Activated CD8-positive, alpha-beta memory T cell treated with anti-CD3 and anti-CD28 coated beads for 4 hours (primary cell): ENCODE results near the gene PHF11.

Source experiments
- DNase-seq, 2 donors: peaks; one replicate each; pipeline ENCODE4 v3.0.0-alpha.2; 2020; ENCODE audit warnings: low read depth in 2 of 2

The PHF11 gene

GRCh38 chr13:49498206-49498605 lies 2.5 kb downstream of the PHF11 start:
- DNase-seq = no peak

- DNase-seq = no peak
Observed at GRCh38 chr13:49499889-49500660, 4.3 kb downstream of the PHF11 start.

GRCh38 chr13:49502954-49503353 lies 7.2 kb downstream of the PHF11 start:
- DNase-seq = no peak

DNA sequence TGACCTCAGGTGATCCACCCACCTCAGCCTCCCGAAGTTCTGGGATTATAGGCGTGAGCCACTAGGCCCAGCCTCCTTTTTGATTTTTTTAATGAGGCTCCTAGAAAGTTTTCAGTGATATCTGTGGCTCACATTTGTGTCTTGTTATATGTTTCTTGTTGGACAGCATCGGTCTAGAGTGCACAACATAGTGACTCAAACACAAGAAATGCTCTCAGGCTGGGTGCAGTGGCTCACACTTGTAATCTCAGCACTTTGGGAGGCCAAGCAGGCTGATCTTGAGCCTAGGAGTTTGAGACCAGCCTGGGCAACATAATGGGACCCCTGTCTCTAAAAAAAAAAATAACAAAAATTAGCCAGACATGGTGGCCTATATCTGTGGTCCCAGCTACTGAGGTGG lies 8.2 kb downstream of the PHF11 start:
- no peak for DNase-seq

- DNase-seq = no peak
Observed at GRCh38 chr13:49512578-49512977, 16.8 kb downstream of the PHF11 start.

DNA sequence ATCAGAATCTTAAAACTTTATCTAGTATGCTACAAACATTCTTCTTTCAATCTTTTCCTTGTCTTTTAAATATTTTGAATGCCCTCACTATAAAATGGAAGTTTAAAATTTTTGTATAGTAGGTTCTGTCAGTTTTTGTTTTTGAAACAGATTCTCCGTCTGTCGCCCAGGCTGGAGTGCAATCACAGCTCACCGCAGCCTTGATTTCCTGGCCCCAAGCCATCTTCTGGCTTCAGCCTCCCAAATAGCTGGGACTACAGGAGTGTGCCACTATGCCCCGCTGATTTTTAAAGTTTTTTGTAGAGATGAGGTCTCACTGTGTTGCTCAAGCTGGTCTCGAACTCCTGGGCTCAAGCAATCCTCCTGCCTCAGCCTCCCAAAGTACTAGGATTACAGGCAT lies 20.7 kb downstream of the PHF11 start:
- no peak for DNase-seq

- no peak for DNase-seq
Observed at GRCh38 chr13:49517461-49517860, 21.7 kb downstream of the PHF11 start.

- DNase-seq = no peak
Observed at GRCh38 chr13:49521224-49521623, 25.5 kb downstream of the PHF11 start.

DNA sequence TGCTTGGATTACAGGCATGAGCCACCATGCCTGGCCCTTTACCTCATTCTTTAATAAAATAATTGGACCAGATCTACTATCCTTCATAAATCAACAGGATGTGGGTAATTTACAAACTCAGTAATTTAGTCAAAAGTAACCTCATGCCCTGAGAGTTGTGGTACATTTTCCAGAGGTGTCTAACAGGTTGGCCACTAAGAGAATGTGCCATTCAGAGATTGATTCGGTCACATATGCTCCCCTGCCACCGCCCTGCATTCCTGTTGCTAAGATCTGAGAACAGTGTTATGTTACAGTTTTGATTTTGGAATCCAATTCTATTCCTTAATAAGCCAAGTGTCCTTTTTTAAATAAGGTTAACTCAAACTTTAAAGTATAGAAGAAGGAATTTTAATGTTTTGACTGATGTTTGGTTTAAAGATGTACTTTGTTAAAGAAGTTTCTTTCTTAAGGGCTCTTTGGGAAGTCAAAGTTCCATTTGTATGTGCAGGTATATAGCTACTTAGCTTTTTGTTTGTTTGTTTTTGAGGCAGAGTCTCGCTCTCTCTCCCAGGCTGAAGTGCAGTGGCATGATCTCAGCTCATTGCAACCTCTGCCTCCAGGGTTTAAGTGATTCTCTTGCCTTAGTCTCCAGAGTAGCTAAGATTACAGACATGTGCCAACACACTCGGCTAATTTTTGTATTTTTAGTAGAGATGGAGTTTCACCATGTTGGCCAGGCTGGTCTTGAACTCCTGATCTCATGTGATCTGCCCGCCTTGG lies 29.2 kb downstream of the PHF11 start:
- DNase-seq = no peak

GRCh38 chr13:49527123-49527522 lies 31.4 kb downstream of the PHF11 start:
- DNase-seq = no peak

DNA sequence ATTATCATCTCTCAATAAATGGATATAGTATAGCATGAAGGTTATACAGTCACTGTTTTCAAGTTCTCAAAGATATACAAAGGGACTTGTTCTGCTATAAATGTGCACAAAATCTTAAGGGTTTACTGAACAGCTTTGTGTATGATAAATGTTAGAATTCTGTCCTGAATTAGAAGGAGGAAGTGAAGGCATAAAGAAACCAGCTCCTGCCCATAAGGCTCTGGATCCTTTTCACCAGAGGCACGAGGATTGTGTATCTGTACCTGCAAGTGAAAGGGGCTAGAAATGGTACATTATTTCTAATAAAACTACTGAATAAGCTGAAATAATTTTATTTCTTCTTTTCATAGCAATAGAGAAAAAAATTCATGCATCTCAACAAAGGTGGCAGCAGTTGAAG lies 32.4 kb downstream of the PHF11 start:
- no peak for DNase-seq

GRCh38 chr13:49530457-49530856 lies 34.7 kb downstream of the PHF11 start:
- no peak for DNase-seq

- DNase-seq = no peak
Observed at GRCh38 chr13:49532593-49532992, 36.8 kb downstream of the PHF11 start.

DNA sequence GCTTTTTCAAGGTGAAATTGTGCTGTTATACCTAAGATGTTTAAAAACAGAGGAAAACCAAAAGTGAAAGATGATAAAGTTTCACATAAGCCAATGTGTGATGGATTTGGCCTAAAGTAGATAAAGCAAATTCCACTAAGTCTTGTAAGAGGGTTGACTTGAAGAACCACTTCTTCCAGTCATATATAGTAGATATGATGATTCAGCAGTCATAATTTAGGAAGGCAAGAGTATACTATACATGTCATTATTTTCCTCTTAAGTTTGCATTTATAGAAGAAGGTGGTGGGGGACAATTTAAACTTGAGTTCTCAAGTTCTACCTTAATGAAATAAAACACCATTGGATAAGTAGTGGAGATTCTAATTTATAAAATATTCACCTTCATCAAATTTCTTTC lies 37.3 kb downstream of the PHF11 start:
- no peak for DNase-seq

- DNase-seq = no peak
Observed at GRCh38 chr13:49533591-49534269, 38.0 kb downstream of the PHF11 start.

- DNase-seq = no peak
Observed at GRCh38 chr13:49536144-49536873, 40.6 kb downstream of the PHF11 start.

DNA sequence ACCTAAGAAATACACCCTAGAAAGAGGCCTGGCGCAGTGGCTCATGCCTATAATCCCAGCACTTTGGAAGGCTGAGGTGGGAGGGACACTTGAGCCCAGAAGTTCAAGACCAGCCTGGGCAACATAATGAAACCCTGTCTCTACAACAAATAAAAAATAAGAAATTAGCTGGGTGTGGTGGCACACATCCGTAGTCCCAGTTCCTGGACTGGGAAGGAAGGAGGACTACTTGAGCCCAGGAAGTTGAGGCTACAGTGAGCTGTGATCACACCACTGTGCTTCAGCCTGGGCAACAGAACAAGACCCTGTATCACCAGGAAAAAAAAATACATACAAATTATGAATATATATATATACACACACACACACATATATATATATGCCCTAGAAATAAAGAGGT lies 42.7 kb downstream of the PHF11 start:
- no peak for DNase-seq

- no peak for DNase-seq
Observed at GRCh38 chr13:49539313-49539712, 43.6 kb downstream of the PHF11 start.

DNA sequence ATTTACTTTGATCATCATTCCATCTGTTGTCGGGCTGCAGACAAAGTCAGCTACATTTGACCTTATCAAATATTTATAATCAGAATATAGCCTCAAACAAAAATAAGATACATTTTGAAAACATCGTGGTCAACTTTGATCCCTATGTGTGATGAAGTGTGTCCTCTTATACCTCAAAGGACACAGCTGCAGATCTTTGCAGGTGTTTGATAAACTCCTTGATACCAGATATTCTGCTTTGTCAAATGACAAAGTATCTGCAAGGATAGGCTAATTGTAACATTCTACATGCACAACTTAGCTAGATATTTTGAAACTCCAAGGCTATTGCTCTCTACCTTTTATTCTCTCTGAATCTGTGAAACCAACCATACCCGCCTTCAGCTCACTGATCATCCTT lies 44.0 kb downstream of the PHF11 start:
- DNase-seq = no peak

- no peak for DNase-seq
Observed at GRCh38 chr13:49540552-49540951, 44.8 kb downstream of the PHF11 start.

DNA sequence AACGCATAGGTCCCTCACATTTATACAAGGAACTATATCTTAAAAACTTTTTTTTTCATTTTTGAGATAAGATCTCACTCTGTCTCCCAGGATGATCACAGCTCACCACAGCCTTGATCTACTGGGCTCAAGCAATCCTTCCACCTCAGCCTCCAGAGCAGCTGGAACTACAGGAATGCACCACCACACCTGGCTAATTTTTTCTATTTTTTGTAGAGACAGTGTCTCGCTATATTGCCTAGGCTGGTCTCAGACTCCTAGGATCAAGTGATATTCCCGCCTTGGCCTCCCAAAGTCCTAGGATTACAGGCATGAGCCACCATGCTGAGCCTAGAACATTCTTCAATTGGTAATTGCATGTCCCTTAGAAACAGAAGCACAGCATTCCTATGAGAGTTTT lies 47.9 kb downstream of the PHF11 start:
- DNase-seq = no peak

GRCh38 chr13:49545661-49546060 lies 49.9 kb downstream of the PHF11 start:
- DNase-seq = no peak
